Lower leg skin (tissue), 3 donors: ENCODE data around the gene UPF3A.
"Not testable (repeated sequence)": the region's sequence is repeated elsewhere in the genome, so short reads cannot be mapped to it uniquely, and the experiment has no call there.

Source experiments
- POLR2A ChIP-seq, 2 donors: fragments of 450-650 bp; IDR thresholded peaks; one replicate each; pipeline ENCODE4 v1.6.1; 2016 to 2017; ENCODE audit warnings: antibody characterized with exemption in 2 of 2, mild to moderate bottlenecking in 1 of 2, moderate library complexity in 1 of 2
- TF ChIP-seq, protein P1 (sequence below), 3 donors: fragments of 450-650 bp; IDR thresholded peaks; one replicate each; pipeline ENCODE4 v1.5.1; 2016; ENCODE audit warnings: antibody characterized with exemption in 3 of 3, mild to moderate bottlenecking in 3 of 3, moderate library complexity in 2 of 3

DNA sequence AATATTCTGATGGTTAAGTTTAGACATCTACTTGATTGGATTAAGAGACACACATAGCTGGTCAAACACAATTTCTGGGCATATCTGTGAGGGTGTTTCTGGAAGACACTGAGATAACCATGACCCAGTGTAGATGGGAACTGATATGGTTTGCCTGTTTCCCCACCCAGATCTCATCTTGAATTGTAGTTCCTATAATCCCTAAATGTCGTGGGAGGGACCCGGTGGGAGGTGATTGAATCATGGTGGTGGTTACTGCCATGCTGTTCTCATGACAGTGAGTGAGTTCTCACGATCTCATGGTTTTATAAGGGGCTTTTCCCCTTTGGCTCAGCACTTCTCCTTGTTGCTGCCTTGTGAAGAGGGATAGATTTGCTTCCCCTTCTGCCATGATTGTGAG, 65.9 kb downstream of the UPF3A start:
- TF ChIP-seq, protein P1, sequence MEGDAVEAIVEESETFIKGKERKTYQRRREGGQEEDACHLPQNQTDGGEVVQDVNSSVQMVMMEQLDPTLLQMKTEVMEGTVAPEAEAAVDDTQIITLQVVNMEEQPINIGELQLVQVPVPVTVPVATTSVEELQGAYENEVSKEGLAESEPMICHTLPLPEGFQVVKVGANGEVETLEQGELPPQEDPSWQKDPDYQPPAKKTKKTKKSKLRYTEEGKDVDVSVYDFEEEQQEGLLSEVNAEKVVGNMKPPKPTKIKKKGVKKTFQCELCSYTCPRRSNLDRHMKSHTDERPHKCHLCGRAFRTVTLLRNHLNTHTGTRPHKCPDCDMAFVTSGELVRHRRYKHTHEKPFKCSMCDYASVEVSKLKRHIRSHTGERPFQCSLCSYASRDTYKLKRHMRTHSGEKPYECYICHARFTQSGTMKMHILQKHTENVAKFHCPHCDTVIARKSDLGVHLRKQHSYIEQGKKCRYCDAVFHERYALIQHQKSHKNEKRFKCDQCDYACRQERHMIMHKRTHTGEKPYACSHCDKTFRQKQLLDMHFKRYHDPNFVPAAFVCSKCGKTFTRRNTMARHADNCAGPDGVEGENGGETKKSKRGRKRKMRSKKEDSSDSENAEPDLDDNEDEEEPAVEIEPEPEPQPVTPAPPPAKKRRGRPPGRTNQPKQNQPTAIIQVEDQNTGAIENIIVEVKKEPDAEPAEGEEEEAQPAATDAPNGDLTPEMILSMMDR (IDR thresholded peaks at IDR 0.05), result not testable (repeated sequence)
- not testable (repeated sequence) for TF ChIP-seq POLR2A (IDR thresholded peaks at IDR 0.05)
